Nephron (organoid): ENCODE data around the gene CD99.

ENCODE experiments used
- H3K27ac Mint-ChIP-seq, 3 experiments: 2 replicates each; pipeline ENCODE4 v1.8.0; 2020; ENCODE audit warnings: mixed read lengths in 3 of 3, mild to moderate bottlenecking in 2 of 3, moderate library complexity in 1 of 3
- H3K27me3 Mint-ChIP-seq: 2 replicates; pipeline ENCODE4 v1.8.0; 2021; ENCODE audit warnings: low read depth, mild to moderate bottlenecking, moderate library complexity, mixed read lengths
- H3K36me3 Mint-ChIP-seq: 2 replicates; pipeline ENCODE4 v1.8.0; 2020; ENCODE audit warnings: low read depth, mixed read lengths
- H3K4me1 Mint-ChIP-seq: 2 replicates; pipeline ENCODE4 v1.8.0; 2020; ENCODE audit warnings: mixed read lengths
- H3K4me3 Mint-ChIP-seq, 3 experiments: 2 replicates each; pipeline ENCODE4 v1.8.0; 2020; ENCODE audit warnings: mild to moderate bottlenecking in 3 of 3, mixed read lengths in 3 of 3, moderate library complexity in 2 of 3
- H3K9me3 Mint-ChIP-seq: 2 replicates; pipeline ENCODE4 v1.8.0; 2020; ENCODE audit warnings: mixed read lengths
- CTCF ChIP-seq, 3 experiments: fragments of 200-600 bp; sonication (generic); IDR thresholded peaks; one replicate each; pipeline ENCODE4 v1.5.0; 2021; ENCODE audit warnings: antibody characterized with exemption in 3 of 3; ENCODE audit not compliant: unreplicated experiment in 3 of 3

CD99 gene

GRCh38 chrX:2693113-2694002, 2.3 kb downstream of the CD99 start:
- Mint-ChIP-seq H3K27me3 (peaks cover 4% of the 10 kb centered on the region), H3K4me3 (peak overlapping the region; percentile 95 to 98 (median 98)), H3K9me3 (no peaks in the 10 kb centered on the region), H3K27ac (peak overlapping the region; percentile 90 to 93 (median 92)), H3K36me3 (peaks cover 18% of the 10 kb centered on the region), H3K4me1 (peaks cover 66% of the 10 kb centered on the region)
- no peak for TF ChIP-seq CTCF (IDR thresholded peaks at IDR 0.05; ENCODE audit: unreplicated experiment in 3 of 3)

- Mint-ChIP-seq H3K4me1 (peaks cover 61% of the 10 kb centered on the region), H3K36me3 (peaks cover 29% of the 10 kb centered on the region), H3K4me3 (peak overlapping the region; percentile 37 to 72 (median 40)), H3K27me3 (peaks cover under 1% of the 10 kb centered on the region), H3K9me3 (no peaks in the 10 kb centered on the region), H3K27ac (peak overlapping the region; percentile 33 to 75 (median 64))
- no peak for TF ChIP-seq CTCF (IDR thresholded peaks at IDR 0.05; ENCODE audit: unreplicated experiment in 3 of 3)
Observed at GRCh38 chrX:2694914-2695267, 3.8 kb downstream of the CD99 start.

- TF ChIP-seq CTCF (IDR thresholded peaks at IDR 0.05; ENCODE audit: unreplicated experiment in 3 of 3) = no peak
- peaks cover 78% of the 10 kb centered on the region for H3K4me1 Mint-ChIP-seq
- H3K4me3 Mint-ChIP-seq = peak overlapping the region in 2 of 3 experiments; percentile 28 to 77
- peak overlapping the region; percentile 35 to 54 (median 48) for H3K27ac Mint-ChIP-seq
- no peaks in the 10 kb centered on the region for H3K27me3 Mint-ChIP-seq
- peaks cover 39% of the 10 kb centered on the region for H3K36me3 Mint-ChIP-seq
- no peaks in the 10 kb centered on the region for H3K9me3 Mint-ChIP-seq
Observed at GRCh38 chrX:2696698-2697215, 5.7 kb downstream of the CD99 start.

- Mint-ChIP-seq H3K27me3 (no peaks in the 10 kb centered on the region), H3K36me3 (peaks cover 39% of the 10 kb centered on the region), H3K4me3 (peak overlapping the region in 1 of 3 experiments; percentile 77), H3K9me3 (no peaks in the 10 kb centered on the region), H3K27ac (peak overlapping the region; percentile 5 to 48 (median 23)), H3K4me1 (peaks cover 78% of the 10 kb centered on the region)
- no peak for TF ChIP-seq CTCF (IDR thresholded peaks at IDR 0.05; ENCODE audit: unreplicated experiment in 3 of 3)
Observed at GRCh38 chrX:2697306-2697705, 6.2 kb downstream of the CD99 start.

- no peaks in the 10 kb centered on the region for H3K27me3 Mint-ChIP-seq
- peaks cover 39% of the 10 kb centered on the region for H3K36me3 Mint-ChIP-seq
- no peak overlapping the region for H3K4me3 Mint-ChIP-seq
- peak overlapping the region; percentile 5 to 48 (median 23) for H3K27ac Mint-ChIP-seq
- no peaks in the 10 kb centered on the region for H3K9me3 Mint-ChIP-seq
- H3K4me1 Mint-ChIP-seq = peaks cover 74% of the 10 kb centered on the region
- TF ChIP-seq CTCF (IDR thresholded peaks at IDR 0.05; ENCODE audit: unreplicated experiment in 3 of 3) = no peak
Observed at GRCh38 chrX:2697741-2698299, 6.7 kb downstream of the CD99 start.
